Measurements from ENCODE around the gene VIPR1.

GRCh38 chr3:42513121-42513520 lies 10.7 kb downstream of the VIPR1 start:
- TF ChIP-seq CTCF (IDR thresholded peaks at IDR 0.05) (no peak), POLR2A (IDR thresholded peaks at IDR 0.05) (no peak)

All from heart left ventricle (tissue), 13 donors.